ENCODE data around the gene MS4A6E.

GRCh38 chr11:60281485-60281884 is 45.6 kb upstream of the MS4A6E start:
- TF ChIP-seq CTCF (IDR thresholded peaks at IDR 0.05; ENCODE audit: low read length) (no peak), EZH2 (optimal IDR thresholded peaks at IDR 0.05; ENCODE audit: low read depth, low read length) (no peak), EZH2phosphoT487 (IDR thresholded peaks at IDR 0.05; ENCODE audit: low read length) (no peak)
